ENCODE results near the gene PRR30. TPM values are rescaled to one million over a fixed set of nuclear protein-coding genes. Genes with fewer than 3 reads are reported as not detected.
"Not testable (repeated sequence)": the region's sequence is repeated elsewhere in the genome, so short reads cannot be mapped to it uniquely, and the experiment has no call there.

Gene PRR30
- total RNA-seq, 2 experiments from 2014 or later = not detected

GRCh38 chr2:27118525-27119329, 20.5 kb downstream of the PRR30 start, which contains the start of gene CGREF1:
Gene CGREF1 (minus strand): TSS chr2:27119128. CDS start chr2:27104366, 14,762 bp downstream.
- CTCF ChIA-PET = interaction anchor here (0.6 kb wide), 1 partner anchor 160 kb away, joined by 3 read pairs; no protein-coding TSS in a partner anchor
- H3K9me3 Mint-ChIP-seq (ENCODE audit: low read depth) = no peaks in the 10 kb centered on the region
- H3K36me3 Mint-ChIP-seq = no peaks in the 10 kb centered on the region
- H3K27ac Mint-ChIP-seq = no peak within 1 kb of the TSS
- peak within 1 kb of the TSS; percentile 72 for H3K4me3 Mint-ChIP-seq
- no peak for ATAC-seq
- no peak for DNase-seq
- peaks cover 13% of the 10 kb centered on the region for H3K4me1 Mint-ChIP-seq
- H3K27me3 Mint-ChIP-seq = peaks cover 36% of the 10 kb centered on the region

GRCh38 chr2:27117995-27118524, 21.1 kb downstream of the PRR30 start:
- Mint-ChIP-seq H3K4me3 (peak overlapping the region; percentile 13), H3K9me3 (ENCODE audit: low read depth) (no peaks in the 10 kb centered on the region), H3K36me3 (no peaks in the 10 kb centered on the region), H3K4me1 (peaks cover 8% of the 10 kb centered on the region), H3K27ac (no peak overlapping the region), H3K27me3 (peaks cover 34% of the 10 kb centered on the region)
- DNase-seq (no peak), ATAC-seq (no peak)
- CTCF ChIA-PET = interaction anchor here (0.6 kb wide), 1 partner anchor 161 kb away, joined by 3 read pairs; no protein-coding TSS in a partner anchor

- no peak for DNase-seq
- Mint-ChIP-seq H3K4me1 (peaks cover 7% of the 10 kb centered on the region), H3K9me3 (ENCODE audit: low read depth) (no peaks in the 10 kb centered on the region), H3K27ac (no peak overlapping the region), H3K27me3 (peaks cover 21% of the 10 kb centered on the region), H3K36me3 (no peaks in the 10 kb centered on the region), H3K4me3 (no peak overlapping the region)
- CTCF ChIA-PET = no interaction called here
- no peak for ATAC-seq
Observed at GRCh38 chr2:27115519-27115918, 23.7 kb downstream of the PRR30 start.

- not testable (repeated sequence) for H3K4me3 Mint-ChIP-seq; ATAC-seq; DNase-seq; H3K27ac Mint-ChIP-seq; H3K36me3 Mint-ChIP-seq; H3K4me1 Mint-ChIP-seq; H3K9me3 Mint-ChIP-seq (ENCODE audit: low read depth)
- peaks cover 11% of the 10 kb centered on the region for H3K27me3 Mint-ChIP-seq
- CTCF ChIA-PET = interaction anchor here (1.5 kb wide), 1 partner anchor 81 kb away, joined by 3 read pairs; no protein-coding TSS in a partner anchor
Observed at GRCh38 chr2:27111392-27112078, 27.7 kb downstream of the PRR30 start.

- not testable (repeated sequence) for DNase-seq; H3K36me3 Mint-ChIP-seq; H3K4me1 Mint-ChIP-seq; H3K9me3 Mint-ChIP-seq (ENCODE audit: low read depth); H3K4me3 Mint-ChIP-seq; H3K27ac Mint-ChIP-seq; ATAC-seq
- peaks cover 11% of the 10 kb centered on the region for H3K27me3 Mint-ChIP-seq
- CTCF ChIA-PET = interaction anchor here (2.4 kb wide), 1 partner anchor 23 kb away, joined by 7 read pairs; the partner anchor contains the start of gene PREB
Observed at GRCh38 chr2:27110603-27111352, 28.4 kb downstream of the PRR30 start.

GRCh38 chr2:27109083-27109482, 30.1 kb downstream of the PRR30 start:
- no peak overlapping the region for H3K4me3 Mint-ChIP-seq
- peaks cover 11% of the 10 kb centered on the region for H3K27me3 Mint-ChIP-seq
- DNase-seq (no peak), ATAC-seq (no peak)
- CTCF ChIA-PET = interaction anchor here (1.0 to 2.4 kb wide), 4 partner anchors 9 to 171 kb away, joined by 3 to 7 read pairs (median 4); partner anchors contain the start of genes KHK and PREB
- H3K4me1 Mint-ChIP-seq = no peaks in the 10 kb centered on the region
- H3K36me3 Mint-ChIP-seq = no peaks in the 10 kb centered on the region
- no peaks in the 10 kb centered on the region for H3K9me3 Mint-ChIP-seq (ENCODE audit: low read depth)
- H3K27ac Mint-ChIP-seq = no peak overlapping the region

- Mint-ChIP-seq H3K4me3 (no peak overlapping the region), H3K36me3 (no peaks in the 10 kb centered on the region), H3K9me3 (ENCODE audit: low read depth) (no peaks in the 10 kb centered on the region), H3K27ac (no peak overlapping the region), H3K4me1 (no peaks in the 10 kb centered on the region), H3K27me3 (peaks cover 11% of the 10 kb centered on the region)
- DNase-seq = no peak
- CTCF ChIA-PET = interaction anchor here (0.7 to 2.4 kb wide), 4 partner anchors 9 to 351 kb away, joined by 3 to 7 read pairs (median 3); partner anchors contain the start of gene PREB
- ATAC-seq = no peak
Observed at GRCh38 chr2:27108221-27108620, 31.0 kb downstream of the PRR30 start.

- Mint-ChIP-seq H3K4me1 (no peaks in the 10 kb centered on the region), H3K9me3 (ENCODE audit: low read depth) (no peaks in the 10 kb centered on the region), H3K4me3 (no peak overlapping the region), H3K27ac (no peak overlapping the region), H3K36me3 (no peaks in the 10 kb centered on the region), H3K27me3 (peaks cover 11% of the 10 kb centered on the region)
- CTCF ChIA-PET = interaction anchor here (0.8 to 2.7 kb wide), 3 partner anchors 86 to 197 kb away, joined by 4 to 9 read pairs (median 6); no protein-coding TSS in a partner anchor
- DNase-seq (no peak), ATAC-seq (no peak)
Observed at GRCh38 chr2:27105981-27106380, 33.2 kb downstream of the PRR30 start.

- ATAC-seq = no peak
- H3K36me3 Mint-ChIP-seq = no peaks in the 10 kb centered on the region
- peaks cover 4% of the 10 kb centered on the region for H3K27me3 Mint-ChIP-seq
- H3K27ac Mint-ChIP-seq = no peak overlapping the region
- no peaks in the 10 kb centered on the region for H3K4me1 Mint-ChIP-seq
- H3K4me3 Mint-ChIP-seq = no peak overlapping the region
- H3K9me3 Mint-ChIP-seq (ENCODE audit: low read depth) = no peaks in the 10 kb centered on the region
- CTCF ChIA-PET = interaction anchor here (1.2 to 7.8 kb wide), 6 partner anchors 15 to 201 kb away, joined by 4 to 74 read pairs (median 7); partner anchors contain the start of genes KHK, PREB and TRIM54
- no peak for DNase-seq
Observed at GRCh38 chr2:27102329-27102728, 36.9 kb downstream of the PRR30 start.

- no peak overlapping the region for H3K4me3 Mint-ChIP-seq
- ATAC-seq (no peak), DNase-seq (no peak)
- H3K27me3 Mint-ChIP-seq = no peaks in the 10 kb centered on the region
- peaks cover 7% of the 10 kb centered on the region for H3K4me1 Mint-ChIP-seq
- H3K27ac Mint-ChIP-seq = no peak overlapping the region
- H3K36me3 Mint-ChIP-seq = no peaks in the 10 kb centered on the region
- H3K9me3 Mint-ChIP-seq (ENCODE audit: low read depth) = no peaks in the 10 kb centered on the region
- CTCF ChIA-PET = interaction anchor here (1.0 to 7.8 kb wide), 12 partner anchors 9 to 270 kb away, joined by 3 to 74 read pairs (median 4); partner anchors contain the start of genes EIF2B4, SNX17 and TRIM54
Observed at GRCh38 chr2:27100036-27100435, 39.2 kb downstream of the PRR30 start.

GRCh38 chr2:27099334-27099955, 39.8 kb downstream of the PRR30 start:
- Mint-ChIP-seq H3K36me3 (no peaks in the 10 kb centered on the region), H3K9me3 (ENCODE audit: low read depth) (no peaks in the 10 kb centered on the region), H3K27me3 (no peaks in the 10 kb centered on the region), H3K4me3 (no peak overlapping the region), H3K27ac (no peak overlapping the region), H3K4me1 (peaks cover 7% of the 10 kb centered on the region)
- CTCF ChIA-PET = interaction anchor here (0.6 to 7.8 kb wide), 16 partner anchors 9 to 271 kb away, joined by 3 to 74 read pairs (median 4); partner anchors contain the start of genes EIF2B4, KHK, SNX17 and TRIM54
- ATAC-seq (no peak), DNase-seq (no peak)

- no peaks in the 10 kb centered on the region for H3K9me3 Mint-ChIP-seq (ENCODE audit: low read depth)
- H3K27me3 Mint-ChIP-seq = no peaks in the 10 kb centered on the region
- H3K4me1 Mint-ChIP-seq = peaks cover 7% of the 10 kb centered on the region
- H3K27ac Mint-ChIP-seq = no peak overlapping the region
- no peak for DNase-seq
- no peak for ATAC-seq
- no peaks in the 10 kb centered on the region for H3K36me3 Mint-ChIP-seq
- no peak overlapping the region for H3K4me3 Mint-ChIP-seq
- CTCF ChIA-PET = interaction anchor here (1.2 to 7.8 kb wide), 7 partner anchors 10 to 208 kb away, joined by 4 to 74 read pairs (median 11); partner anchors contain the start of genes KHK and TRIM54
Observed at GRCh38 chr2:27097341-27097740, 41.9 kb downstream of the PRR30 start.

All from activated CD8-positive, alpha-beta memory T cell treated with anti-CD3 and anti-CD28 coated beads, Interleukin-2, amount 10 ng/mL, durations not matched to agents 7 days and 5 days (primary cell).